H9 (cell line): ENCODE results near the gene RBM15. TPM values are rescaled to one million over a fixed set of nuclear protein-coding genes. Genes with fewer than 3 reads are reported as not detected.

Experiments
- DNase-seq: peaks from one replicate; pipeline ENCODE4 v3.0.0-alpha.2; 2017
- H2AFZ ChIP-seq: one replicate; pipeline ENCODE4 v1.6.1; 2013; ENCODE audit warnings: mild to moderate bottlenecking, low read length, control low read depth, moderate library complexity
- H2AK5ac ChIP-seq: 2 replicates; pipeline ENCODE4 v1.6.1; 2013; ENCODE audit warnings: low read length, control low read depth, mixed read lengths; ENCODE audit not compliant: insufficient read length
- H2BK120ac ChIP-seq: one replicate; pipeline ENCODE4 v1.6.1; 2013; ENCODE audit warnings: low read depth, mild to moderate bottlenecking, low read length, control low read depth, inconsistent platforms; ENCODE audit not compliant: poor library complexity, severe bottlenecking
- H2BK12ac ChIP-seq: 2 replicates; pipeline ENCODE4 v1.6.1; 2013; ENCODE audit warnings: low read length, control low read depth, mixed read lengths, low read depth; ENCODE audit not compliant: insufficient read length
- H2BK15ac ChIP-seq: 2 replicates; pipeline ENCODE4 v1.6.1; 2013; ENCODE audit warnings: low read depth, low read length, control low read depth
- H2BK20ac ChIP-seq: one replicate; pipeline ENCODE4 v1.6.1; 2013; ENCODE audit warnings: low read depth, mild to moderate bottlenecking, low read length, control low read depth, inconsistent platforms; ENCODE audit not compliant: poor library complexity, severe bottlenecking
- H2BK5ac ChIP-seq: 2 replicates; pipeline ENCODE4 v1.6.1; 2013; ENCODE audit warnings: low read length, control low read depth, mixed read lengths; ENCODE audit not compliant: insufficient read length
- H3K14ac ChIP-seq: 2 replicates; pipeline ENCODE4 v1.6.1; 2013; ENCODE audit warnings: low read length, control low read depth; ENCODE audit not compliant: insufficient read depth
- H3K18ac ChIP-seq: 2 replicates; pipeline ENCODE4 v1.6.1; 2013; ENCODE audit warnings: low read depth, mild to moderate bottlenecking, mixed read lengths, low read length, control low read depth; ENCODE audit not compliant: insufficient read length
- H3K23ac ChIP-seq: 2 replicates; pipeline ENCODE4 v1.6.1; 2013; ENCODE audit warnings: low read length, control low read depth, mixed read lengths, low read depth; ENCODE audit not compliant: insufficient read length
- H3K23me2 ChIP-seq: 2 replicates; pipeline ENCODE4 v1.6.1; 2013; ENCODE audit warnings: low read depth, mild to moderate bottlenecking, mixed read lengths, low read length, control low read depth; ENCODE audit not compliant: insufficient read length, poor library complexity, severe bottlenecking
- H3K27ac ChIP-seq: 2 replicates; pipeline ENCODE4 v1.5.1; 2013; ENCODE audit warnings: low read length, control low read depth, mixed read lengths, low read depth; ENCODE audit not compliant: insufficient read length
- H3K27me3 ChIP-seq: 2 replicates; pipeline ENCODE4 v1.6.1; 2013; ENCODE audit warnings: low read length, control low read depth, inconsistent platforms; ENCODE audit not compliant: insufficient read depth
- H3K4ac ChIP-seq: 2 replicates; pipeline ENCODE4 v1.6.1; 2013; ENCODE audit warnings: low read depth, mild to moderate bottlenecking, control low read depth, inconsistent platforms, low read length, moderate library complexity
- H3K4me1 ChIP-seq: 2 replicates; pipeline ENCODE4 v1.6.1; 2013; ENCODE audit warnings: low read length, control low read depth, inconsistent platforms; ENCODE audit not compliant: insufficient read depth
- H3K4me2 ChIP-seq: 2 replicates; pipeline ENCODE4 v1.6.1; 2013; ENCODE audit warnings: low read length, control low read depth, mixed read lengths; ENCODE audit not compliant: insufficient read length, insufficient read depth
- H3K56ac ChIP-seq: 2 replicates; pipeline ENCODE4 v1.6.1; 2013; ENCODE audit warnings: low read depth, mild to moderate bottlenecking, mixed read lengths, low read length, control low read depth; ENCODE audit not compliant: insufficient read length
- H3K79me1 ChIP-seq: 2 replicates; pipeline ENCODE4 v1.6.1; 2013; ENCODE audit warnings: low read depth, mild to moderate bottlenecking, moderate library complexity, low read length, control low read depth, inconsistent platforms; ENCODE audit not compliant: insufficient read depth, poor library complexity, severe bottlenecking
- H3K79me2 ChIP-seq: 2 replicates; pipeline ENCODE4 v1.6.1; 2013; ENCODE audit warnings: low read length, control low read depth, inconsistent platforms; ENCODE audit not compliant: insufficient read depth
- H3K9ac ChIP-seq: 2 replicates; pipeline ENCODE4 v1.6.1; 2013; ENCODE audit warnings: low read length, control low read depth, mixed read lengths; ENCODE audit not compliant: insufficient read length; ENCODE audit errors: extremely low read depth
- H3K9me3 ChIP-seq: one replicate; pipeline ENCODE4 v1.6.1; 2013; ENCODE audit warnings: low read depth, low read length, inconsistent platforms; ENCODE audit not compliant: control insufficient read depth
- H3T11ph ChIP-seq: one replicate; pipeline ENCODE4 v1.6.1; 2013; ENCODE audit warnings: mild to moderate bottlenecking, low read length, control low read depth, inconsistent platforms
- H4K20me1 ChIP-seq: one replicate; pipeline ENCODE4 v1.6.1; 2013; ENCODE audit not compliant: control insufficient read depth, insufficient read length, insufficient read depth
- H4K5ac ChIP-seq: 2 replicates; pipeline ENCODE4 v1.6.1; 2013; ENCODE audit warnings: low read depth, mild to moderate bottlenecking, mixed read lengths, low read length, control low read depth; ENCODE audit not compliant: insufficient read length
- H4K8ac ChIP-seq: replicated peaks from 2 replicates; pipeline ENCODE4 v1.6.1; 2013; ENCODE audit warnings: low read length, control low read depth, mixed read lengths, low read depth; ENCODE audit not compliant: insufficient read length
- H4K91ac ChIP-seq: 2 replicates; pipeline ENCODE4 v1.6.1; 2013; ENCODE audit warnings: low read depth, mild to moderate bottlenecking, moderate library complexity, mixed read lengths, low read length, control low read depth; ENCODE audit not compliant: insufficient read length
- H3K27ac Mint-ChIP-seq, 3 experiments: 2 replicates in 2 of 3; 3 replicates in 1 of 3; pipeline ENCODE4 v1.8.0; 2020 to 2021; ENCODE audit warnings: mixed read lengths in 3 of 3, mild to moderate bottlenecking in 1 of 3, moderate library complexity in 1 of 3
- H3K27me3 Mint-ChIP-seq: 2 replicates; pipeline ENCODE4 v1.8.0; 2021; ENCODE audit warnings: low read depth, mild to moderate bottlenecking, moderate library complexity, mixed read lengths
- H3K36me3 Mint-ChIP-seq, 3 experiments: 2 replicates in 2 of 3; 3 replicates in 1 of 3; pipeline ENCODE4 v1.8.0; 2020 to 2021; ENCODE audit warnings: low read depth in 3 of 3, mixed read lengths in 3 of 3; ENCODE audit not compliant: insufficient read depth in 1 of 3
- H3K4me1 Mint-ChIP-seq, 2 experiments: 2 replicates each; pipeline ENCODE4 v1.8.0; 2020; ENCODE audit warnings: mixed read lengths in 2 of 2
- H3K4me3 Mint-ChIP-seq, 2 experiments: 2 replicates in 1 of 2; 3 replicates in 1 of 2; pipeline ENCODE4 v1.8.0; 2020 to 2021; ENCODE audit warnings: mild to moderate bottlenecking in 2 of 2, mixed read lengths in 2 of 2, moderate library complexity in 1 of 2
- H3K9me3 Mint-ChIP-seq, 2 experiments: 2 replicates in 1 of 2; 3 replicates in 1 of 2; pipeline ENCODE4 v1.8.0; 2020; ENCODE audit warnings: mild to moderate bottlenecking in 2 of 2, mixed read lengths in 2 of 2, moderate library complexity in 1 of 2
- CTCF ChIP-seq: fragments of 200-600 bp; sonication (generic); conservative IDR thresholded peaks from 3 replicates; pipeline ENCODE4 v1.8.0; 2021; ENCODE audit warnings: antibody characterized with exemption, mild to moderate bottlenecking
- WGBS: extraction: QIAGEN DNeasy Blood & Tissue Kit; methylation state at CpG from one replicate; pipeline ENCODE4 v1.1.7; 2013; ENCODE audit warnings: missing lambda C conversion rate, low lambda C conversion rate, mixed read lengths; ENCODE audit not compliant: insufficient read length; ENCODE audit errors: extremely low coverage; 5-methylcytosine and 5-hydroxymethylcytosine counted together
- total RNA-seq: library from RNA; stranded (reverse); gene quantifications from 2 replicates; pipeline ENCODE4 v1.2.1, GENCODE V29; 2021

Gene RBM15
- total RNA-seq, 1 experiment from 2014 or later = 62.0 TPM

GRCh38 chr1:110355321-110355720, 16.1 kb downstream of the RBM15 start:
- H2AK5ac ChIP-seq = no peak overlapping the region
- no peak overlapping the region for H3K18ac ChIP-seq
- Mint-ChIP-seq H3K27ac (no peak overlapping the region), H3K27me3 (no peaks in the 10 kb centered on the region), H3K4me1 (peaks cover under 1 to 3% of the 10 kb centered on the region in 2 experiments; a peak in 1 of 4 replicates), H3K9me3 (no peaks in the 10 kb centered on the region), H3K36me3 (peaks cover 9 to 28% (median 22%) of the 10 kb centered on the region in 3 experiments; a peak in 6 of 7 replicates), H3K4me3 (no peak overlapping the region)
- H4K5ac ChIP-seq = no peak overlapping the region
- H3K9me3 ChIP-seq = no peaks in the 10 kb centered on the region
- no peak overlapping the region for H3T11ph ChIP-seq
- H3K4me1 ChIP-seq = no peaks in the 10 kb centered on the region
- no peak overlapping the region for H2BK120ac ChIP-seq
- no peak overlapping the region for H3K27ac ChIP-seq
- H3K4ac ChIP-seq = no peak overlapping the region
- H4K91ac ChIP-seq = no peak overlapping the region
- H3K27me3 ChIP-seq = no peaks in the 10 kb centered on the region
- H2BK5ac ChIP-seq = no peak overlapping the region
- no peak for TF ChIP-seq CTCF
- H3K79me2 ChIP-seq = peaks cover 5% of the 10 kb centered on the region; the same call in 1 of the 2 replicates
- H3K56ac ChIP-seq = no peak overlapping the region
- no peak overlapping the region for H3K23ac ChIP-seq
- no peak overlapping the region for H3K9ac ChIP-seq
- no peak overlapping the region for H2BK12ac ChIP-seq
- H2AFZ ChIP-seq = no peak overlapping the region
- no peaks in the 10 kb centered on the region for H3K23me2 ChIP-seq
- H2BK15ac ChIP-seq = no peak overlapping the region
- H3K79me1 ChIP-seq = peaks cover 5% of the 10 kb centered on the region
- no CpG with 5 or more reads among the region's 1 CpG for WGBS
- no peak overlapping the region for H2BK20ac ChIP-seq
- no peak overlapping the region for H3K14ac ChIP-seq
- H4K8ac ChIP-seq = no peak overlapping the region
- H4K20me1 ChIP-seq = no peaks in the 10 kb centered on the region
- H3K4me2 ChIP-seq = no peak overlapping the region
- no peak for DNase-seq
